Right atrium auricular region (tissue), 2 donors: Measurements from ENCODE around the gene PLCD4. TPM values are rescaled to one million over a fixed set of nuclear protein-coding genes. Genes with fewer than 3 reads are reported as not detected.

ENCODE experiments used
- DNase-seq: peaks from one replicate; pipeline ENCODE4 v3.0.0-alpha.2; 2019; ENCODE audit warnings: low spot score
- H3K27ac ChIP-seq, 2 donors: fragments of 200-600 bp; sonication (generic); 1 replicate in 1 of 2; 2 replicates in 1 of 2; pipeline ENCODE4 v1.5.1; 2016 to 2019
- H3K27me3 ChIP-seq, 2 donors: fragments of 200-600 bp; sonication (generic); one replicate each; pipeline versions ENCODE4 v1.5.1 to v1.6.0; 2017 to 2019
- H3K36me3 ChIP-seq: fragments of 200-600 bp; sonication (generic); one replicate; pipeline ENCODE4 v1.5.1; 2016
- H3K4me1 ChIP-seq, 2 donors: fragments of 200-600 bp; sonication (generic); one replicate each; pipeline versions ENCODE4 v1.5.1 to v1.6.0; 2017 to 2019
- H3K4me3 ChIP-seq, 2 donors: fragments of 200-600 bp; sonication (generic); 1 replicate in 1 of 2; 2 replicates in 1 of 2; pipeline ENCODE4 v1.5.1; 2017 to 2019; ENCODE audit warnings: mild to moderate bottlenecking in 1 of 2, moderate library complexity in 1 of 2
- H3K9me3 ChIP-seq, 2 donors: fragments of 200-600 bp; sonication (generic); one replicate each; pipeline ENCODE4 v1.5.1; 2019
- total RNA-seq, 2 donors: library from RNA; depleted of rRNA; stranded (reverse); fragments of >200 nt; gene quantifications; one replicate each; pipeline ENCODE4 v1.1.0, GENCODE V29; 2016
- TF ChIP-seq, protein P1 (sequence below), 2 donors: fragments of 200-600 bp; sonication (generic); IDR thresholded peaks; one replicate each; pipeline ENCODE4 v1.5.1; 2019; ENCODE audit warnings: antibody characterized with exemption in 2 of 2

The PLCD4 gene
- total RNA-seq, 2 donors from 2014 or later, result 0.51 to 0.70 TPM

DNA sequence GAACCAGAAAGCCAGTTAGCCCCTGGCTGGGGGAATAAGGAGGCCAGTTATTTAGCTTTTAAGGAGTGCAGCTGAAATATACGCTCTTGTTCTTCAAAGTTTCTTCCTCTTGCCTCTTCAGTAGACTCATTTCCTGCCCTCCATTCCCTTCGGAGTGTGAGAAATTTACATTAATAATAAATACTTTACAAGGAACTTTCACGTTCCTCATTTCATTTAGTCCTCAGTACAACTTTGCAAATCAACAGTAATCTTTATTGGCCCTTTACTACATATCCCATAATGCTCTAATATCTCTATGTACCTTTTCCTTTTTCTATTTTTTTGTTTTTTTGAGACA is 15.6 kb downstream of the PLCD4 start:
- DNase-seq, result no peak
- Histone ChIP-seq H3K27me3 (no peaks in the 10 kb centered on the region), H3K27ac (no peak overlapping the region), H3K36me3 (no peaks in the 10 kb centered on the region), H3K9me3 (no peaks in the 10 kb centered on the region), H3K4me3 (no peak overlapping the region), H3K4me1 (no peaks in the 10 kb centered on the region)
- TF ChIP-seq, protein P1, sequence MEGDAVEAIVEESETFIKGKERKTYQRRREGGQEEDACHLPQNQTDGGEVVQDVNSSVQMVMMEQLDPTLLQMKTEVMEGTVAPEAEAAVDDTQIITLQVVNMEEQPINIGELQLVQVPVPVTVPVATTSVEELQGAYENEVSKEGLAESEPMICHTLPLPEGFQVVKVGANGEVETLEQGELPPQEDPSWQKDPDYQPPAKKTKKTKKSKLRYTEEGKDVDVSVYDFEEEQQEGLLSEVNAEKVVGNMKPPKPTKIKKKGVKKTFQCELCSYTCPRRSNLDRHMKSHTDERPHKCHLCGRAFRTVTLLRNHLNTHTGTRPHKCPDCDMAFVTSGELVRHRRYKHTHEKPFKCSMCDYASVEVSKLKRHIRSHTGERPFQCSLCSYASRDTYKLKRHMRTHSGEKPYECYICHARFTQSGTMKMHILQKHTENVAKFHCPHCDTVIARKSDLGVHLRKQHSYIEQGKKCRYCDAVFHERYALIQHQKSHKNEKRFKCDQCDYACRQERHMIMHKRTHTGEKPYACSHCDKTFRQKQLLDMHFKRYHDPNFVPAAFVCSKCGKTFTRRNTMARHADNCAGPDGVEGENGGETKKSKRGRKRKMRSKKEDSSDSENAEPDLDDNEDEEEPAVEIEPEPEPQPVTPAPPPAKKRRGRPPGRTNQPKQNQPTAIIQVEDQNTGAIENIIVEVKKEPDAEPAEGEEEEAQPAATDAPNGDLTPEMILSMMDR (IDR thresholded peaks at IDR 0.05), result no peak

DNA sequence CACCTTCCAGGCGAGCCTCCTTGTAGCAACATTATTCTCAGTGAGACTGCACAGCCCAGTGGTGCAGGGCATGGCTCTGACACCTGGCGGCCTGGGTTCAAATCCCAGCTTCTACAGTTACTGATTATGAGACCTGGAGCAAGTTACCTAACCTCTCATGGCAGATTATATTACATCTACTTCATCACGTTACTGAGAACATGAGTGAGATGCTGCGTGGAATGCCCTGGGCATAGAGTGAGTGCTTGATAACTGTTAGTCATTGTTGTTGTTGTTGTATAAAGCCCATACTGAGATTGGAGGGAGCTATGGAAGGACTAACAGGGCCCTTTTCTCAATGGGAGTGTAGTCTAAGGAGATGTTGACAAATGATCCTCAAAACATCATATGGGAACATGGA is 18.7 kb downstream of the PLCD4 start:
- no peak for DNase-seq
- Histone ChIP-seq H3K27me3 (no peaks in the 10 kb centered on the region), H3K36me3 (no peaks in the 10 kb centered on the region), H3K4me1 (no peaks in the 10 kb centered on the region), H3K4me3 (no peak overlapping the region), H3K27ac (no peak overlapping the region), H3K9me3 (no peaks in the 10 kb centered on the region)
- TF ChIP-seq, protein P1 (IDR thresholded peaks at IDR 0.05), result no peak

DNA sequence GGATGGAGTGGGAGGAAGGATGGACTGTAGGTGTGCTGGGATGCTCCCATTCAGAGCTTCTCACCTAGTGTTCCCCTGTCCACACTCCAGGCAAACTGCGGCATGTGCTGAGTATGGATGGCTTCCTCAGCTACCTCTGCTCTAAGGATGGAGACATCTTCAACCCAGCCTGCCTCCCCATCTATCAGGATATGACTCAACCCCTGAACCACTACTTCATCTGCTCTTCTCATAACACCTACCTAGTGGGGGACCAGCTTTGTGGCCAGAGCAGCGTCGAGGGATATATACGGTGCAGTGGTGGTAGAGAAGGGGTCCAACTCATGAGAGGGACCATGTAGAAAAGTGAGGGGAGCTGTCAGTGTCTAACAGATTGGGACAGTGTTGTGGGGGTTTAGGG is 20.2 kb downstream of the PLCD4 start:
- no peak for DNase-seq
- no peaks in the 10 kb centered on the region for H3K4me1 ChIP-seq
- H3K4me3 ChIP-seq, result no peak overlapping the region
- no peaks in the 10 kb centered on the region for H3K36me3 ChIP-seq
- no peaks in the 10 kb centered on the region for H3K9me3 ChIP-seq
- H3K27ac ChIP-seq, result no peak overlapping the region
- H3K27me3 ChIP-seq, result no peaks in the 10 kb centered on the region
- TF ChIP-seq, protein P1 (IDR thresholded peaks at IDR 0.05), result no peak

DNA sequence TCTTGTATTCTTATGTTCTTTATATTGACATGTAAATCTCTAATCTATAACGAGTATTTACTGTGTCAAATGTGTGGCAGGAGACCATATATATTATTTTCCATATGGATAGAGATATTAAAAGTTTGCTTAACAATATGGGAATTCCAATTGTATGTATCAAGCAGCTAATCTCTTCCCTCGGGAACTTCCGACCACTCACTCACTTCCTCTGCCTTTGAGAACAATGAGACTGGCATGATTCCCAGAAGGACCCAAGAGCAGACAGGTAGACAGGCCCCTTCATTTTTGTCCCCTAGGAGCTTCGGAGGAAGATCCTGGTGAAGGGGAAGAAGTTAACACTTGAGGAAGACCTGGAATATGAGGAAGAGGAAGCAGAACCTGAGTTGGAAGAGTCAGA is 24.1 kb downstream of the PLCD4 start:
- Histone ChIP-seq H3K27ac (no peak overlapping the region), H3K9me3 (no peaks in the 10 kb centered on the region), H3K4me1 (no peaks in the 10 kb centered on the region), H3K36me3 (peaks cover 32% of the 10 kb centered on the region), H3K27me3 (no peaks in the 10 kb centered on the region), H3K4me3 (no peak overlapping the region)
- no peak for DNase-seq
- TF ChIP-seq, protein P1 (IDR thresholded peaks at IDR 0.05), result no peak

DNA sequence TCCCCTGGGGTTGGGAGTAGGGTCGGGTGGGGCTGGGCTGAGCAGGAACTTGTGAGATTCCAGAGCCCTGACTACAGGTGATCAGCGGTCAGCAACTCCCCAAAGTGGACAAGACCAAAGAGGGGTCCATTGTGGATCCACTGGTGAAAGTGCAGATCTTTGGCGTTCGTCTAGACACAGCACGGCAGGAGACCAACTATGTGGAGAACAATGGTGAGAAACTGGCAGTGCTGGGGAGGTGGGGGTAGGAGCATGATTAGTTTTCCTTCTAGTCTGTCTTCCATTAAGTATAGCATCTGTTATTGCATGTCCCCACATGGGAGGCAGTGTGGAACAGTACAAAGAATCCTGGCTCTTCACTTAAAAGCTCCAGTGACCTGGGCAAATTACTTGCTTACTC is 28.0 kb downstream of the PLCD4 start:
- no peak for DNase-seq
- H3K27me3 ChIP-seq, result no peaks in the 10 kb centered on the region
- H3K27ac ChIP-seq, result no peak overlapping the region
- peaks cover 70% of the 10 kb centered on the region for H3K36me3 ChIP-seq
- TF ChIP-seq, protein P1 (IDR thresholded peaks at IDR 0.05), result no peak
- H3K4me1 ChIP-seq, result no peaks in the 10 kb centered on the region
- H3K9me3 ChIP-seq, result no peaks in the 10 kb centered on the region
- H3K4me3 ChIP-seq, result no peak overlapping the region

DNA sequence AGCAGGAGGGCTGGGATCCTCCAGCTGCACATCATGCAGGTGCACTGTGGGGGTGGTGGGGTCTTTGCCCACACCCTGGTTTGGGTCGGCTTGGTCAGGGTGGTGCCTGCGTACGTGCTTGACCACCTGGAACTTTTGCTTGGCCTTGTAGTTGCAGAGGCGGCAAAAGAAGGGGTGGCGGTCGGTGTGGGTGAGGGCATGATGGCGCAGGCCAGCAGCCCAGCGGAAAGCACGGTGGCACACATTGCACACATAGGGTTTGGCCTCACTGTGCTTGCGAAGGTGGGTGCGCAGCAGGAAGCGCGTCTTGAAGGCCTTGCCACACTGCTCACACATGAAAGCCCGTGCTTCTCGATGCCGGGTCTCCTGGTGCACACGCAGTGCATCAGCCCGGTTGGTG is 30.7 kb downstream of the PLCD4 start:
- TF ChIP-seq, protein P1 (IDR thresholded peaks at IDR 0.05), result no peak
- no peak for DNase-seq
- Histone ChIP-seq H3K9me3 (no peaks in the 10 kb centered on the region), H3K27me3 (no peaks in the 10 kb centered on the region), H3K27ac (no peak overlapping the region), H3K36me3 (peaks cover 87% of the 10 kb centered on the region), H3K4me3 (no peak overlapping the region), H3K4me1 (no peaks in the 10 kb centered on the region)
